Mammary epithelial cell (primary cell): ENCODE results near the gene TIMM44.

Source experiments
- EZH2 ChIP-seq: IDR thresholded peaks from 2 replicates; pipeline ENCODE4 v1.6.1; 2012; ENCODE audit warnings: low read length, inconsistent platforms, borderline replicate concordance
- TF ChIP-seq, protein P1 (sequence below), 2 donors: IDR thresholded peaks in 1 of 2; conservative IDR thresholded peaks in 1 of 2; 2 replicates each; pipeline ENCODE4 v1.5.1; 2011 to 2012; ENCODE audit warnings: inconsistent platforms in 2 of 2, low read length in 2 of 2, mild to moderate bottlenecking in 2 of 2, control low read depth in 1 of 2, low read depth in 1 of 2; ENCODE audit not compliant: insufficient read depth in 1 of 2; ENCODE audit errors: extremely low read depth in 1 of 2

DNA sequence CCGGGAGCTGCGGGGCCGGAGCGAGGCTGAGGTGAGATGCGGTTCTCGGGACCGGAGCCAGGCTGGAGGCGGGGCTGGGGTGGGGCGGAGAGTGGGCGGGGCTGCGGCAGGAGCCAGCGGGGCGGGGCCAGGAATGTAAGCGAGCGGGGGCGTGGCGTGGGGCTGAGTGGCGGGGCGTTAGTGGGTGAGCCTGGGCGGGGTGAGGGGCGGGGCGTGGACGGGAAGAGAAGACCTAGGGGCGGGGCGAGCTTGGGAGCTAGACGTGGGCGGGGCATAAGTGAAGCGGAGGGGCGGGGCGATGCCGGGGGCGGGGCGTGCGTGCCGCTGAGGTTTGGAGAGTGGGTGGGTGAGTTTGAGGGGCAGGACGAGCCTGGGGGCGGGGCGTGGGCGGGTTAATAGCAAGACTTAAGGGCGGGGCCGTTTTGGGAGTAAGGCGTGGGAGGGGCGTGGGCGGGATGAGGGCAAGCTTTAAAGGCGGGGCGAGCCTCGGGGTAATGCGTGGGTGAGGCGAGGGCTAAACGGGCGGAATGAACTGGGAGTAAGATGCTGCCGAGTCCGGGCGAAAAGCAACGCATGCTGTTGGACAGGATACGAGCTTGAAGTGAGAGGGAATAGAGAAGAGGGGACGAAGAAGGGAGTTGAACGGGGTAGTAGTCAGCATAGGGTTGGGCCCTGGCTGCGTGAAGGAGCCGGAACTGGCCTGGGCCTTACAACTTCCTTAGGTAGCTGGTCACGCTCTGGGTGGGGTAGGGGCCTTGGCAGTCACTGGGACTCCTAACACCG is 22.8 kb downstream of the TIMM44 start:
- TF ChIP-seq, protein P1, sequence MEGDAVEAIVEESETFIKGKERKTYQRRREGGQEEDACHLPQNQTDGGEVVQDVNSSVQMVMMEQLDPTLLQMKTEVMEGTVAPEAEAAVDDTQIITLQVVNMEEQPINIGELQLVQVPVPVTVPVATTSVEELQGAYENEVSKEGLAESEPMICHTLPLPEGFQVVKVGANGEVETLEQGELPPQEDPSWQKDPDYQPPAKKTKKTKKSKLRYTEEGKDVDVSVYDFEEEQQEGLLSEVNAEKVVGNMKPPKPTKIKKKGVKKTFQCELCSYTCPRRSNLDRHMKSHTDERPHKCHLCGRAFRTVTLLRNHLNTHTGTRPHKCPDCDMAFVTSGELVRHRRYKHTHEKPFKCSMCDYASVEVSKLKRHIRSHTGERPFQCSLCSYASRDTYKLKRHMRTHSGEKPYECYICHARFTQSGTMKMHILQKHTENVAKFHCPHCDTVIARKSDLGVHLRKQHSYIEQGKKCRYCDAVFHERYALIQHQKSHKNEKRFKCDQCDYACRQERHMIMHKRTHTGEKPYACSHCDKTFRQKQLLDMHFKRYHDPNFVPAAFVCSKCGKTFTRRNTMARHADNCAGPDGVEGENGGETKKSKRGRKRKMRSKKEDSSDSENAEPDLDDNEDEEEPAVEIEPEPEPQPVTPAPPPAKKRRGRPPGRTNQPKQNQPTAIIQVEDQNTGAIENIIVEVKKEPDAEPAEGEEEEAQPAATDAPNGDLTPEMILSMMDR (conservative IDR thresholded peaks at IDR 0.05 in 1 of 2, IDR thresholded peaks at IDR 0.05 in 1 of 2; ENCODE audit: extremely low read depth in 1 of 2, insufficient read depth in 1 of 2, low read depth in 1 of 2, low read length in 2 of 2), result no peak
- TF ChIP-seq EZH2, result no peak
